OCI-LY3 (cell line): Measurements from ENCODE around the gene GANAB.
"Not testable (repeated sequence)": the region's sequence is repeated elsewhere in the genome, so short reads cannot be mapped to it uniquely, and the experiment has no call there.

Experiments used
- H2AFZ ChIP-seq: fragments of 200-600, 300-600 bp; shearing (Covaris generic); 2 replicates; pipeline ENCODE4 v1.6.0; 2014; ENCODE audit warnings: antibody characterized with exemption, low read depth, low read length
- H3K27ac ChIP-seq: fragments of 200-600, 300-600 bp; sonication (generic); 2 replicates; pipeline ENCODE4 v1.5.1; 2014; ENCODE audit warnings: mild to moderate bottlenecking, low read length, moderate library complexity, mixed read lengths
- H3K27me3 ChIP-seq: fragments of 200-600, 300-600 bp; sonication (generic); 2 replicates; pipeline ENCODE4 v1.6.1; 2014; ENCODE audit warnings: low read depth, low read length, mixed read lengths
- H3K36me3 ChIP-seq: fragments of 200-600, 300-600 bp; sonication (generic); replicated peaks from 2 replicates; pipeline ENCODE3; 2014; ENCODE audit warnings: low read depth, low read length, mixed read lengths
- H3K4me1 ChIP-seq: fragments of 300-600, 200-600 bp; sonication (generic); 2 replicates; pipeline ENCODE4 v1.6.1; 2014; ENCODE audit warnings: low read length, mixed read lengths
- H3K4me2 ChIP-seq: fragments of 200-600, 300-600 bp; sonication (generic); 2 replicates; pipeline ENCODE4 v1.6.1; 2014; ENCODE audit warnings: low read length, mixed read lengths
- H3K4me3 ChIP-seq: fragments of 300-600, 200-600 bp; sonication (generic); 2 replicates; pipeline ENCODE4 v1.5.1; 2014; ENCODE audit warnings: antibody characterized with exemption, mild to moderate bottlenecking, low read length, moderate library complexity
- H3K79me2 ChIP-seq: fragments of 300-600, 200-600 bp; shearing (Covaris generic); 2 replicates; pipeline ENCODE4 v1.6.1; 2014; ENCODE audit warnings: mild to moderate bottlenecking, low read length, mixed read lengths
- H3K9ac ChIP-seq: fragments of 300-600, 200-600 bp; shearing (Covaris generic); 2 replicates; pipeline ENCODE4 v1.6.0; 2014; ENCODE audit warnings: mild to moderate bottlenecking, low read length, moderate library complexity
- H3K9me3 ChIP-seq: fragments of 200-600, 300-600 bp; shearing (Covaris generic); 2 replicates; pipeline ENCODE4 v1.6.1; 2014; ENCODE audit warnings: low read length, mixed read lengths; ENCODE audit not compliant: insufficient read depth
- H4K20me1 ChIP-seq: fragments of 200-600, 300-600 bp; sonication (generic); 2 replicates; pipeline ENCODE4 v1.6.1; 2016; ENCODE audit warnings: low read length, mixed read lengths; ENCODE audit not compliant: insufficient read depth
- EZH2phosphoT487 ChIP-seq: fragments of 200-600 bp; shearing (Covaris generic); IDR thresholded peaks from 2 replicates; pipeline ENCODE4 v1.6.1; 2018; ENCODE audit warnings: antibody characterized with exemption, mixed run types, low read depth
- TF ChIP-seq, protein P1 (sequence below): fragments of 200-600, 300-600 bp; sonication (generic); IDR thresholded peaks from 2 replicates; pipeline ENCODE4 v1.5.1; 2014; ENCODE audit warnings: antibody characterized with exemption, low read length, low read depth

Gene GANAB

DNA sequence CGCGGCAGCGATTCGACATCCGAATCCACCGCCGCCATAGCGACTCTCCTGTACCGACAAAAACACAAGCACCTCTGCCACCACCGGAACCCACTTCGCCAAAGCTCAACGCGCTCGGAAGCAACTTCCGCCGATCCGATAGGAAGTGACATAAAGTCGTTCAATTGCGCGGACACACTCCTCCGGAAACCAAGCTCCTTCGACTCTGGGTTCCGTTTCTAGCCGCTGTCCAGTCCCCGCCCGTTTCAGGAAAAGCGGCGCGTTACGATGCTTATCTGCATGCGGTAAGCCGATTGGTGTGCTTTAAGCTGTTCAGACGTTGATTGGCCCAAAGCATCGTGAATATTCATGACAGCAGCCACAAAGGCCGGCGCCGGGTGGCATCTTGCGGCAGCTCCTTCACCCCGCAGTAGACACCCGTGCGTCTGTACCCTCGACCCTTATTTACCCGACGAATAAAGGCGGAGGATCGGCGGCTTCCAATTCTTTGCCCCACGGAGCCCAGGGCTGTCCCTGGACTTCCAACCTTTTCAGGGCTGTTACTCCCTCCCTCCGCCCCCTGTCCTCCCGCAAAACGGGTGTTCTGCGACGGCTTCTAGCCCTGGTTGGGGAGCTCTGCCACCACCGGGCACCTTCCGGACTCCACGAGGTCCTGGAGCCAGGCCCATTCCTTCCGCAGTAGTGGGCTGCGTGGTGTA is 54.8 kb downstream of the GANAB start, which contains the start of gene TUT1:
TSS of gene TUT1 (minus strand) at position 76 of the 698 bp plus-strand sequence. CDS start at position 38, 38 bp downstream.
- TF ChIP-seq, protein P1, sequence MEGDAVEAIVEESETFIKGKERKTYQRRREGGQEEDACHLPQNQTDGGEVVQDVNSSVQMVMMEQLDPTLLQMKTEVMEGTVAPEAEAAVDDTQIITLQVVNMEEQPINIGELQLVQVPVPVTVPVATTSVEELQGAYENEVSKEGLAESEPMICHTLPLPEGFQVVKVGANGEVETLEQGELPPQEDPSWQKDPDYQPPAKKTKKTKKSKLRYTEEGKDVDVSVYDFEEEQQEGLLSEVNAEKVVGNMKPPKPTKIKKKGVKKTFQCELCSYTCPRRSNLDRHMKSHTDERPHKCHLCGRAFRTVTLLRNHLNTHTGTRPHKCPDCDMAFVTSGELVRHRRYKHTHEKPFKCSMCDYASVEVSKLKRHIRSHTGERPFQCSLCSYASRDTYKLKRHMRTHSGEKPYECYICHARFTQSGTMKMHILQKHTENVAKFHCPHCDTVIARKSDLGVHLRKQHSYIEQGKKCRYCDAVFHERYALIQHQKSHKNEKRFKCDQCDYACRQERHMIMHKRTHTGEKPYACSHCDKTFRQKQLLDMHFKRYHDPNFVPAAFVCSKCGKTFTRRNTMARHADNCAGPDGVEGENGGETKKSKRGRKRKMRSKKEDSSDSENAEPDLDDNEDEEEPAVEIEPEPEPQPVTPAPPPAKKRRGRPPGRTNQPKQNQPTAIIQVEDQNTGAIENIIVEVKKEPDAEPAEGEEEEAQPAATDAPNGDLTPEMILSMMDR, result no peak; the same call in 1 of the 2 replicates
- TF ChIP-seq EZH2phosphoT487, result no peak
- peak within 1 kb of the TSS; percentile 87 for H3K9ac ChIP-seq
- no peaks in the 10 kb centered on the region for H4K20me1 ChIP-seq
- H3K4me2 ChIP-seq, result peak within 1 kb of the TSS; percentile 92
- H3K27ac ChIP-seq, result peak within 1 kb of the TSS; percentile 78
- no peak within 1 kb of the TSS; the same call in 1 of the 2 replicates for H2AFZ ChIP-seq
- peaks cover 37% of the 10 kb centered on the region for H3K79me2 ChIP-seq
- peaks cover 47% of the 10 kb centered on the region for H3K36me3 ChIP-seq
- no peaks in the 10 kb centered on the region for H3K9me3 ChIP-seq
- peak within 1 kb of the TSS; percentile 88 for H3K4me3 ChIP-seq
- H3K4me1 ChIP-seq, result peaks cover 23% of the 10 kb centered on the region
- H3K27me3 ChIP-seq, result no peaks in the 10 kb centered on the region

DNA sequence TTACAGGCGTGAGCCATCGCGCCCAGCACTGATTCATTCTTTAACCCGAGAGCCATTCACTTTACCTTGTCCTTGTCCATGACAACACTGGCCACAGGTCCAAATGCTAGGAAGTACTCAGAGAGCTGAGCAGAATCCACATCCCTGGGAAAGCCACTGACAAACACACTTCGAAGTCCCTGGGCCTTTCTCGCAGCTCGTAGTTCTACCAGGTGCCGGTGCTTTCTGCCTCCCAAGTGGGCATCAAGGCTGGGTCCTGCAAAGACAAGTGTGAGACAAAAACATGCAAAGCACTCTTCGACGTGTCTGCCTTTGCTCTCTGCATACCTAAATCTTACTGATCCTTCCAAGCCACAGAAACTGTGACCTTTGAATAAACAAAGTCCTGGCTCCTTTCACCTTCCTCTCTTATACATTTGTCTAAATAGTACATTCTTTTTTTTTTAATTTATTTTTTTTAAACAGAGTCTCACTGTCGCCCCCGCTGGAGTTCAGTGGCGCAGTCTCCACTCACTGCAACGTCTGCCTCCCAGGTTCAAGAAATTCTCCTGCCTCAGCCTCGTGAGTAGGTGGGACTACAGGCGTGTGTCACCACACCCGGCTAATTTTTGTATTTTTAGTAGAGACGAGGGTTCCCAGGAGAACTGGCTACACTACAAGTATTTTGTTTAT is 57.3 kb downstream of the GANAB start:
- no peak overlapping the region for H3K4me2 ChIP-seq
- H3K27me3 ChIP-seq, result no peaks in the 10 kb centered on the region
- no peaks in the 10 kb centered on the region for H3K9me3 ChIP-seq
- H3K9ac ChIP-seq, result no peak overlapping the region
- H4K20me1 ChIP-seq, result no peaks in the 10 kb centered on the region
- H3K79me2 ChIP-seq, result peaks cover 43% of the 10 kb centered on the region
- H3K27ac ChIP-seq, result no peak overlapping the region
- no peak overlapping the region for H3K4me3 ChIP-seq
- no peak overlapping the region for H2AFZ ChIP-seq
- no peak for TF ChIP-seq EZH2phosphoT487
- TF ChIP-seq, protein P1, result peak; percentile 34; the same call in 1 of the 2 replicates
- peaks cover 23% of the 10 kb centered on the region for H3K4me1 ChIP-seq
- peaks cover 31% of the 10 kb centered on the region for H3K36me3 ChIP-seq

DNA sequence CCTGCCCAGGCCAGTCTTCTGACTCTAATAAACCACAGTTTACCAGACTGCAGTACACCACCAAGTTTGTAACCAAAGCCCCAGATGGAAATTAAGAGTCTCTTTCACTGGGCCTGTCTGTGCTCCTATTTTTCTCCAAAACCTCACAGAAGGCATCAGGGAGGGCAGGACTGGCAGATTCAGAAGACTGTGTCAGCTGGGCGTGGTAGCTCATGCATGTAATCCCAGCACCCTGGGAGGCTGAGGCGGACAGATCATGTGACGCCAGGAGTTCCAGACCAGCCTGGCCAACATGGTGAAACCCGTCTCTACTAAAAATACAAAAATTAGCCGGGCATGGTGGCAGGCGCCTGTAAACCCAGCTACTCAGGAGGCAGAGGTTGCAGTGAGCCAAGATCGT is 61.1 kb downstream of the GANAB start:
- not testable (repeated sequence) for H3K9ac ChIP-seq, H3K4me1 ChIP-seq, H3K27me3 ChIP-seq, H3K9me3 ChIP-seq, H4K20me1 ChIP-seq, H3K27ac ChIP-seq, H3K4me2 ChIP-seq, H3K4me3 ChIP-seq, H2AFZ ChIP-seq
- Histone ChIP-seq H3K36me3 (peaks cover 44% of the 10 kb centered on the region), H3K79me2 (peaks cover 33% of the 10 kb centered on the region)

DNA sequence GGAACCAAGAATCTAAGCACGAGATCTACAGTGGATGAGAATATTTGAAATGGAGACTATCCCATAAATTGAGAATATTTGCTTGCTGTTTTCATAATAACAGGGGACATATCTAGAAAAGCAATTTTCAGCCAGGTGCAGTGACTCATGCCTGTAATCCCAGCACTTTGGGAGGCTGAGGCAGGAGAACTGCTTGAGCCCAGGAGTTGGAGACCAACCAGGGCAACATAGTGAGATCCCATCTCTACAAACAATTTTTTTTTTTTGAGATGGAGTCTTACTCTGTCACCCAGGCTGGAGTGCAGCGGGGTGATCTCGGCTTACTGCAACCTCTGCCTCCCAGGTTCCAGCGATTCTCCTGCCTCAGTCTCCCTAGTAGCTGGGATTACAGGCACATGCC is 64.7 kb downstream of the GANAB start:
- H4K20me1 ChIP-seq, H3K9me3 ChIP-seq, H3K4me3 ChIP-seq, H3K9ac ChIP-seq, H3K27me3 ChIP-seq, H3K27ac ChIP-seq, H3K4me2 ChIP-seq, H2AFZ ChIP-seq, H3K4me1 ChIP-seq: not testable (repeated sequence)
- peaks cover 52% of the 10 kb centered on the region for H3K36me3 ChIP-seq
- H3K79me2 ChIP-seq, result peaks cover 12% of the 10 kb centered on the region; the same call in 1 of the 2 replicates
